Fibroblast of skin of left quadriceps (primary cell): Measurements from ENCODE around the gene MRPL2.
"Not testable (repeated sequence)": the region's sequence is repeated elsewhere in the genome, so short reads cannot be mapped to it uniquely, and the experiment has no call there.

ENCODE experiments used
- DNase-seq, 2 experiments: peaks; one replicate each; pipeline ENCODE4 v3.0.0-alpha.2; 2013; ENCODE audit warnings: low read depth in 2 of 2

MRPL2 gene

DNA sequence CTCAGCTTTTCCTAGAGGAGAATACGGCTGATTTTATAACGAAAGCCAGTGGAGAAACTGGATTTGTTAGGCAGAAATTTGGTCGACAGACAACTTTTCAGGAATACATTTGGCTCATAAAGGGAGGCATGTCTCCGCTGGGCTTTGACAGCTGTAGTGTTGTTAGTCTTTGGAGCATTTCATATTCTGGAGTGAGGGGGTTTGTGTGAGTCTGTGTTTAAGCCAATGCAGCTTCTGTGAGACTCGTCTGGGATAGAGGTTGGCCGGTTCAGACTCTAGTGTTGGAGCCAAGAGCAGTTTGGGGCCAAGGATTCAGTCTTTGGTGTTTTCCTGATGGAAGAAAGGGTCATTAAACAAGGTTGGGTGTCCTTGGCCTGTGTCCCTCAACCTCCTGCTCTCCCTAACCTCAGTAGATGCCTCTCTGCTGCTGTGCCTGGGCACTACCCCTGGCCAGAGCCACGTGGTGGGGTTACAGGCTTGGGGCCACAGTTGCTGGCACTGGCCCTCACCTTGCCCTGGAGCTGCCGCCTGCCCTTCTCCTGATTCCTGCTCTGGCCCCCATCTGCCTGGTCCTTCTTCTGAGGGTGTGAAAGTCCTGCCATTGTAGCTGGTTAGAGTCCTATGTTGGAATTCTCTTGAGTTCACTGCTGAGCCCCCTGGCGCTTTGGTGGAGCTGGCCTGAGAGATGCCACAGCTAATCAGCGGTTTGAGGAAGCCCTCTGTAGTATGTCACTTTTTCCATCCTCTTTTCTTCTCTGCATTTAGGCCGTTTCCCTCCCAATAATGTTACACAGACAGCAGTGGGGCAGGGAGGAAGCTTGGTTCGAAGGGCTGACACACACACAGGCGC lies 23.8 kb upstream of the MRPL2 start:
- DNase-seq: no peak

GRCh38 chr6:43081922-43082321 lies 22.7 kb upstream of the MRPL2 start:
- DNase-seq: not testable (repeated sequence)

DNA sequence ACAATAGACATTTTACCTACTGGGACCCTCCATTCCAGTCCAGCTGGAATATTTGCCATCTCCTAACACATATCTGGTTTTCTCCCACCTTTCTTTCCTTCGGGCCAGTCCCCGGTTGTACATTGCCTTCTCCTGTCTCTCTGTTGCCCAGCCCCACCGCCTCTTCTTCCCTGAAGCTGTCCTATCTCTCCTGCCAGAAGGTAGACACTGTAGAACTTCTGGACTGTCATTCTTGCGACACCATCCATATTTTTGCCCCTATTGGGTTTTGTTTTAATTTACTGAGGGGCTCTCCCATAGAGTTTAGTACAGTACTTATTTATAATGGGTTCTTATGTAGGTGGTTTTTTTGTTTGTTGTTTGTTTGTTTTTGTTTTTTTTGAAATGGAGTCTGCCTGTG lies 21.8 kb upstream of the MRPL2 start:
- no peak for DNase-seq

GRCh38 chr6:43078691-43079090 lies 19.5 kb upstream of the MRPL2 start:
- peak; percentile 84 to 85 for DNase-seq

GRCh38 chr6:43077981-43078511 lies 18.8 kb upstream of the MRPL2 start:
- peak; percentile 85 to 88 for DNase-seq

DNA sequence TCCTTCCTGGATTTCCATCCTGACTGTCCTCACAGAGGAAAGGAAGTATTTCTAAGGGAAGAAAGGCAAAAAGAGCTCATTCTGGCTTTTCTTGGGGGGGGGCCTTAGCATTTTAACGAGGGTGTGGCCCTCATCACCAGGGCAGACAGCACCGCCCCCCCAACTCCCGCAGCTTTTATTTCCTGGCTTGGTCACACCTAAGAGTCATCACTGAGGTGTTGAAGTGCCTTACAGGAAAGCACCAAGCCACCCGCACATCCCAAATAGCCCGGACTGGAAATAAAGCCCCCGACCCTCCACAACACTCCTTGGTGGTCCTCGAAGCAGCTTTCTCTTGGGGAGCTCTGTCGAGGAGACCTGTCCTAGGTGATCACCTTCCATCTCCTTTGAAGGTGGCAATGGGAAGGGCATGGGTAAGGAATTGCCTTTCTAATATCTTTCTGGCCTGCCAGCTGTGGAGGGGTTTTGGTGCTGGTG lies 18.1 kb upstream of the MRPL2 start:
- DNase-seq: no peak

- DNase-seq: no peak
These were observed 17.5 kb upstream of the MRPL2 start for GRCh38 chr6:43076464-43077332.

GRCh38 chr6:43075670-43076463 lies 16.6 kb upstream of the MRPL2 start, which contains the start of gene PTK7:
Gene PTK7 (plus strand): TSS chr6:43076314. CDS start chr6:43076489, 175 bp downstream.
- peak in 1 of 2 experiments; percentile 66 for DNase-seq

- peak; percentile 67 to 71 for DNase-seq
These were observed 15.8 kb upstream of the MRPL2 start for GRCh38 chr6:43074847-43075669.

GRCh38 chr6:43070028-43070632 lies 10.9 kb upstream of the MRPL2 start:
- DNase-seq: peak in 1 of 2 experiments; percentile 56

DNA sequence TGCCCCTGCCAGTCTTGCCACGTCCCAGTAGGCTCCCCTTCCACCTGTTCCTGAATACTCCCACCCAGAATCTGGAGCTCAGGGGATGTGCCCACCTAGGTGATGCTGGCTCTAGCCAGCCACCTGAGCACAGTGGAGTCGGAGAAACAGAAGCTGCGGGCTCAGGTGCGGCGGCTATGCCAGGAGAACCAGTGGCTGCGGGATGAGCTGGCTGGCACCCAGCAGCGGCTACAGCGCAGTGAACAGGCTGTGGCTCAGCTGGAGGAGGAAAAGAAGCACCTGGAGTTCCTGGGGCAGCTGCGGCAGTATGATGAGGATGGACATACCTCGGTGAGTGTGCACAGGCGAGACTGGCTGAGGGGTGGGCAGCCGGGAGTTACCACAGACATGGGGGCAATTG lies 3.6 kb upstream of the MRPL2 start:
- DNase-seq: no peak

GRCh38 chr6:43061861-43062260 lies 2.6 kb upstream of the MRPL2 start:
- DNase-seq: no peak

DNA sequence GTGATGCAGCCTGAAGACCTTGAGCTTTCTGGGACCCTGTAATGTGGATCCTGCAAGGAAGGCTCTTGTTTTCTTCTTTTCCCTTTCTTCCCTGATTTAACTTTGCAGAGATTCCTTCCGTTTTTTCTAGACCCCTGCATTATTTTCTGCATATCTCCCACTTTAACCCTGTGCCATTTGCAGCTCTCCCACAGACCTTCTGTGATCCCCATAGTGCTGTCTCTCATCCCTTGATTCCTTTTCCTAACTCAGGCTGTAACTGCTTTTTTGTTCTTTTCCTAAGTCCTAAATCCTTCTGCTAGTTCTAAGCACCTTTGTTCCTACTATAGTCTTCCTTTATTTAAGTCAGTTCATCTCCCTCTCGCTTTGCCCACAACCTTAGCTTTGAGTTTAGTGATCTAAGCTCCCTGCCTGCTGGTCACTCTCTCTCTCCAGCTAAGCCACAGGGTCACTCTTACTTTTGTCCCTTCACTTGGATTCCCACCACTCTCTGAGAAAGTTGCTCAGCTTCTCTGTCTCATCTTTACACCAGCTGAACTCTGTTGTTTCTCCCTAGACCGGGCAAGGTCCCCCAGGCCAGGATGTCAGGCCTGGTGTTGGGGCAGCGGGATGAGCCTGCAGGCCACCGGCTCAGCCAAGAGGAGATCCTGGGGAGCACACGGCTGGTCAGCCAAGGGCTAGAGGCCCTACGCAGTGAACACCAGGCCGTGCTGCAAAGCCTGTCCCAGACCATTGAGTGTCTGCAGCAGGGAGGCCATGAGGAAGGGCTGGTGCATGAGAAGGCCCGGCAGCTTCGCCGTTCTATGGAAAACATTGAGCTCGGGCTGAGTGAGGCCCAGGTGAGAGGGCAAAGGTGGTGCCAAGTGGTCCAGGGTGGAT lies 1.8 kb upstream of the MRPL2 start:
- no peak for DNase-seq

DNA sequence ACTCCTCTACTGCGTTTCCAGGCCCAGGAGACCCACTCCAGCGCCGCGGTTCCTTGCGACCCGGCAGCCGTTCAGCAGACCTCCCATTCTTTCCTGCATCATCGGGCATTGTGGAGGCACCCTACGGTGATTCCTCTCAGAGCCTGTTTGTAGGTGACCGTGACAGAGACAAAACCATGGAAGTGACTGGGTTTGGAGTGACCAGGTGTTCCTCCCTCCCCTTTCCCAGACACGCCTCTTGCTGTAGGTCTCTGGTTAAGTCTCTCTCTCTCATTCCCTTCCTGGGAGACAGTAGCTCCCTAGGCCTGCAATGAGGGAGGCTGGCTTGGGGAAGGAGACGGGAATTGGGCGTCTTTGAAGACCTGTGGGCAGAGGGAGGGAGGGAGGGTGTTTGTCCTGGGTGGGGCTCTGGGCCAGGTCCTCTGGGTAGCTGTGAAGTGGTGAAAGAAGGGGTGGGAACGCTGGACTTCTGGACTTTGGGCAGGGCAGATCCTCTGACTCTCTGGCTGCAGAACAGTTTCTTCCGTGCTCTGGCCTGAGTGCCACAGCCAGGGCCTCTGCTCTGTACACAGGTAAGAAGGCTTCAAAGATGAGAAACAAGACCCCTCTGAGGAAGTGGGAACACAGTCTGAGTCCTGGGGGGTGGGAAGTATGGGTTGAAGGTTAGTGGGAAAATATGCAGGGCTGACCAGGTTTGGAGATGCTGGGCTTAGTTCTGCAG lies 960 bp upstream of the MRPL2 start:
- DNase-seq: no peak

DNA sequence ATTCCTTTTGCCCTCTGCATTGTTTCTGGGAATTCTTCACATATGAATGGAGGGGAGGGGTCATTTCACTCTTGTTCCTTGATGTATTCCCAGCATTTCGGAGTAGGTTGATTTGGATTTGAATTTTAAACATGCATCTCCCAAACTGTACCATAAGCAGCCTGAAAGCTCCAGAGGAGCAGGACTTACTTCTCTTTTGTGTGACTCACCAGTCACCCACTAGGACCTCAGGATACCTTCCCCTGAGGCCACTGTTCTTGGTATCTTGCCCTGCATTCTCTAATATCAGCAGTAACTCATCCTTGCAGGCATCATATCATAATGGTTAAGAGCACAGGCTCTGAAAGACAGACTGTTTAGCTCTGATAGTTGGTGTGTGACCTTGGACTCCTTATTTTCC lies 703 bp downstream of the MRPL2 start:
- no peak for DNase-seq

DNA sequence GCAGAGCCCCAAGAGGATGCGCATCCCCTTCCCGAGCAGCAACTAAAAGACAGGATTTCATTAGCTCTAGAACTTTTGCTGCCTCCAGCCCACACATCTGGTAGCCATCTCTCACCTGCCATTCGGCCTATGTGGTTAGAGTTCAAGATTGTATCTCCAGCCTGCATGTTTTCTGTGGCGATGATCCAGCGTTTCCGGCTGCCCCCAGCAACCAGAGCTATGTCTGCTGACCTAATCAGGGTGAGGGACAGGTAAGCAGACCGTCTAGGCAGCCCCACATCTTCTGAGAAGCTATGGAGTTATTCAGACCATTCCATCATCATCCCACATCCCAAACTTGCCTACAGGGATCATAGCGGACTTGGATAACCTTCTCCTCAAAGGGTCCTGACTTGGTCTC lies 3.3 kb downstream of the MRPL2 start:
- DNase-seq: no peak

DNA sequence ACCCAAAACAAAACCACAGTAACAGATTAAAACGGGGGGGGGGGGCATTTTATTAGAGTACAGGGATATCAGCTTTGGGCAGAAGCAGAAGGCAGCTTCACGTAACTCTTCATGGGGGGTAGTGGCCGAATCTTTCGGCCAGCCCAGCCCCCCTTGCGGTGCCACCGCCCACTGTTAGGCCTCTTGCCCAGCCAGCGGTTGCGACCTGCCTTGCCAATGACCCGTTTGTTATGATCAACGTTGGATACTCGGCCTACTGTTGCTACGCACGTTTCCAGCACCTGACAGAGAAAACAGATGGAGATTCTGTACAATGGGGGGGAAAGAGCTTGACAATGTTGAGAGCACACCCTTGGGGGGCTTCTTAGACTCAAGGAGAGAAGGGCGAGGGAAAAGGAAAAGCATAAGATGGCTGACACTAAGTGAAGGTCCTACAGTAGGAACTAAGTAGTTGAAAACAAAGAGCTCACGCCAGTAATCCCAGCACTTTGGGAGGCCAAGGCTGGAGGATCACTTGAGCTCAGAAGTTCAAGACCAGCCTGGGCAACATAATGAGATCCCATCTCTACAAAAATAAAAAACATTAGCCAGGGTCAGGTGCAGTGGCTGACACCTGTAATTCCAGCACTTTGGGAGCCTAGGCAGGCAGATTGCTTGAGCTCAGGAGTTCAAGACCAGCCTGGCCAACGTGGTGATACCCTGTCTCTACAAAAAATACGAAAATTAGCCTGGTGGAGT lies 4.9 kb downstream of the MRPL2 start:
- DNase-seq: no peak
